ENCODE measurements around the gene PNPLA1.

PNPLA1 gene

GRCh38 chr6:36269834-36270705, at the start of gene PNPLA1:
Gene PNPLA1, plus strand, starts transcription at chr6:36270060. Its CDS starts 400 bp downstream, at chr6:36270460.
- TF ChIP-seq CTCF (IDR thresholded peaks at IDR 0.05; ENCODE audit: low read length): no peak
- no peak for TF ChIP-seq EZH2phosphoT487 (IDR thresholded peaks at IDR 0.05; ENCODE audit: low read length)
- TF ChIP-seq EZH2 (optimal IDR thresholded peaks at IDR 0.05; ENCODE audit: low read depth, low read length): no peak
- Histone ChIP-seq H3K79me2 (ENCODE audit: low read length) (no peaks in the 10 kb centered on the region), H3K4me1 (ENCODE audit: low read length) (no peaks in the 10 kb centered on the region), H3K9me2 (replicated peaks; ENCODE audit: insufficient read depth, low read length) (no peaks in the 10 kb centered on the region), H4K20me1 (ENCODE audit: insufficient read depth, low read length) (no peaks in the 10 kb centered on the region), H2AFZ (ENCODE audit: low read length) (no peak within 1 kb of the TSS), H3K27me3 (replicated peaks; ENCODE audit: insufficient read depth, low read length) (no peaks in the 10 kb centered on the region), H3K9ac (ENCODE audit: low read length) (no peak within 1 kb of the TSS), H3F3A (ENCODE audit: insufficient read depth, low read length) (no peaks in the 10 kb centered on the region), H3K36me3 (replicated peaks; ENCODE audit: insufficient read depth, low read length) (no peaks in the 10 kb centered on the region), H3K4me3 (ENCODE audit: low read length) (no peak within 1 kb of the TSS), H3K9me3 (replicated peaks; ENCODE audit: insufficient read depth, low read length) (no peaks in the 10 kb centered on the region), H3K4me2 (ENCODE audit: low read depth, low read length) (no peak within 1 kb of the TSS), H3K27ac (ENCODE audit: low read length) (no peak within 1 kb of the TSS)
- DNase-seq: no peak

GRCh38 chr6:36220226-36220625, 49.6 kb upstream of the PNPLA1 start:
- Histone ChIP-seq H3K9me2 (replicated peaks; ENCODE audit: insufficient read depth, low read length) (no peaks in the 10 kb centered on the region), H3K9ac (ENCODE audit: low read length) (no peak overlapping the region), H3K79me2 (ENCODE audit: low read length) (no peaks in the 10 kb centered on the region), H3F3A (ENCODE audit: insufficient read depth, low read length) (no peaks in the 10 kb centered on the region), H3K4me2 (ENCODE audit: low read depth, low read length) (no peak overlapping the region), H3K4me3 (ENCODE audit: low read length) (no peak overlapping the region), H4K20me1 (ENCODE audit: insufficient read depth, low read length) (no peaks in the 10 kb centered on the region), H3K27me3 (replicated peaks; ENCODE audit: insufficient read depth, low read length) (no peaks in the 10 kb centered on the region), H3K9me3 (replicated peaks; ENCODE audit: insufficient read depth, low read length) (no peaks in the 10 kb centered on the region), H3K36me3 (replicated peaks; ENCODE audit: insufficient read depth, low read length) (0 out of 2 replicates have a peak, but pooled peaks cover 5% of the 10 kb centered on the region), H2AFZ (ENCODE audit: low read length) (no peak overlapping the region), H3K27ac (ENCODE audit: low read length) (no peak overlapping the region), H3K4me1 (ENCODE audit: low read length) (no peaks in the 10 kb centered on the region)
- DNase-seq: no peak
- no peak for TF ChIP-seq EZH2phosphoT487 (IDR thresholded peaks at IDR 0.05; ENCODE audit: low read length)
- TF ChIP-seq EZH2 (optimal IDR thresholded peaks at IDR 0.05; ENCODE audit: low read depth, low read length): no peak

GRCh38 chr6:36221674-36222073, 48.2 kb upstream of the PNPLA1 start:
- no peaks in the 10 kb centered on the region for H3K79me2 ChIP-seq (ENCODE audit: low read length)
- 0 out of 2 replicates have a peak, but pooled peaks cover 5% of the 10 kb centered on the region for H3K36me3 ChIP-seq (replicated peaks; ENCODE audit: insufficient read depth, low read length)
- H3K4me2 ChIP-seq (ENCODE audit: low read depth, low read length): no peak overlapping the region
- TF ChIP-seq EZH2phosphoT487 (IDR thresholded peaks at IDR 0.05; ENCODE audit: low read length): no peak
- no peaks in the 10 kb centered on the region for H3K9me3 ChIP-seq (replicated peaks; ENCODE audit: insufficient read depth, low read length)
- no peaks in the 10 kb centered on the region for H3K4me1 ChIP-seq (ENCODE audit: low read length)
- no peaks in the 10 kb centered on the region for H4K20me1 ChIP-seq (ENCODE audit: insufficient read depth, low read length)
- H3F3A ChIP-seq (ENCODE audit: insufficient read depth, low read length): no peaks in the 10 kb centered on the region
- no peak overlapping the region for H2AFZ ChIP-seq (ENCODE audit: low read length)
- H3K27ac ChIP-seq (ENCODE audit: low read length): no peak overlapping the region
- no peak for DNase-seq
- H3K9me2 ChIP-seq (replicated peaks; ENCODE audit: insufficient read depth, low read length): no peaks in the 10 kb centered on the region
- no peak overlapping the region for H3K4me3 ChIP-seq (ENCODE audit: low read length)
- no peaks in the 10 kb centered on the region for H3K27me3 ChIP-seq (replicated peaks; ENCODE audit: insufficient read depth, low read length)
- H3K9ac ChIP-seq (ENCODE audit: low read length): no peak overlapping the region

- Histone ChIP-seq H3K9me3 (replicated peaks; ENCODE audit: insufficient read depth, low read length) (no peaks in the 10 kb centered on the region), H3K4me3 (ENCODE audit: low read length) (no peak overlapping the region), H3K27me3 (replicated peaks; ENCODE audit: insufficient read depth, low read length) (no peaks in the 10 kb centered on the region), H2AFZ (ENCODE audit: low read length) (no peak overlapping the region), H4K20me1 (ENCODE audit: insufficient read depth, low read length) (no peaks in the 10 kb centered on the region), H3K36me3 (replicated peaks; ENCODE audit: insufficient read depth, low read length) (0 out of 2 replicates have a peak, but pooled peaks cover 5% of the 10 kb centered on the region), H3K79me2 (ENCODE audit: low read length) (no peaks in the 10 kb centered on the region), H3K9ac (ENCODE audit: low read length) (no peak overlapping the region), H3K27ac (ENCODE audit: low read length) (no peak overlapping the region), H3K4me2 (ENCODE audit: low read depth, low read length) (no peak overlapping the region), H3K4me1 (ENCODE audit: low read length) (no peaks in the 10 kb centered on the region), H3K9me2 (replicated peaks; ENCODE audit: insufficient read depth, low read length) (no peaks in the 10 kb centered on the region), H3F3A (ENCODE audit: insufficient read depth, low read length) (no peaks in the 10 kb centered on the region)
- TF ChIP-seq EZH2 (optimal IDR thresholded peaks at IDR 0.05; ENCODE audit: low read depth, low read length) (no peak), EZH2phosphoT487 (IDR thresholded peaks at IDR 0.05; ENCODE audit: low read length) (no peak), CTCF (IDR thresholded peaks at IDR 0.05; ENCODE audit: low read length) (no peak)
- no peak for DNase-seq
These were observed 46.9 kb upstream of the PNPLA1 start for GRCh38 chr6:36222924-36223323.
